Mucosa of gallbladder (tissue), 1 donor: ENCODE measurements around the gene FAM171A2. TPM values are rescaled to one million over a fixed set of nuclear protein-coding genes. Genes with fewer than 3 reads are reported as not detected.

Experiments used
- DNase-seq: peaks from one replicate; pipeline ENCODE4 v3.0.0-alpha.2; 2020; ENCODE audit warnings: low spot score
- total RNA-seq: library from RNA; stranded (reverse); gene quantifications from one replicate; pipeline ENCODE4 v1.2.1, GENCODE V29; 2021
- donor health status: DM: no; HTN: no; CAD: no.

Gene FAM171A2
- total RNA-seq, 1 donor from 2014 or later: 4.0 TPM

DNA sequence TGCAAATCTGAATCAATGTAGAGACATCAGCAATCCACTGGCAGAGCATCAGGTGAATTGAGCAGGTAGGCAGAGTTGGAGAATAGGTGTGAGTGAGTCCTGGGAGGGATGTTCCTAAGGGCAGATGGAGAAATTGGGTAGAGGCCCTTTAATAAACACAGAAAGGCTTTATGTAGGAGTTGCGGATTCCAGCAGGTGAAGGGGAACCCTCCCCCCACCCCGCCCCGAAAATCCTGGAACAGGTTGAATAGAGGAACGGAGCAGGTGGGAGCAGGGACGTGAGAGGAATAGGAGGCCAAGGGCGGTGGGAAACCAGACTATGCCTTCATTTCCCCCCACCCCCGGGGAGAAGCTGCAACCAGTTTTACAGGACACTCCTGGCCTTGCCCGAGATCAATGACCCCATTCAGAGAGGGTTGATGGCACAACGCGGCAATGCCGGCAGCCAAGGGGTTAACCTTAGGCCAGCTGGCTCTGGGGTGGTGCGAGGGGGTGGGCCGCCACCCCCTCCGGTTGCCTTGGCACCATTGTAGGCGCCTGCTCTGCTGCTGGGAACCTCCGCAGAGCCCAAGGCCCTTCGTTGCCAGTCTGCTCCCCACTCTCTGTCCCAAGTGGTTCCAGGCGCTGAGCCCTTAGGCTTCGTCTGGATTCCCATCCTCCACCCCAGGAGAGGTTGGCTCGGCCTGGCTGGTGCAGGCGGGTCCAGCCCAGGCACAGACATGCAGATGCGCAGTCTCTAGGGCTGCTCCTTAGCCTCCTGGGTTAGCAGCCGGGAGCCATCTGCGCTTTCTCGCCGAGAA is 56.1 kb downstream of the FAM171A2 start:
- no peak for DNase-seq

DNA sequence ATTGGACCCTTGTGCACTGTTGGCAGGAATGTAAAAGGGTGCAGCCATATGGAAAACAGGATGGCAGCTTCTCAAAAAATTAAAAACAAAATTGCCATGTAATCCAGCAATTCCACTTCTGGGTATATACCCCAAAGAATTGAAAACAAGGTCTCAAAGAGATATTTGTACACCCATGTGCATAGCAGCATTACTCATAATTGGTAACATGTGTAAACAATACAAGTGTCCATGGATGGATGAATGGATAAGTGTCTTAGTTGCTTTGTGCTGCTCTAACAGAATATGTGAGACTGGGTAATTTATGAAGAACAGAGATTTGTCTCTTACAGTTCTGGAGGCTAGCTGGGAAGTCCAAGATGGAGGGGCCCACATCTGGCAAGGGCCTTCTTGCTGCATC is 59.0 kb downstream of the FAM171A2 start:
- no peak for DNase-seq

Other genes starting within 250 kb of the FAM171A2 start
- gene HDAC5, start 240.2 kb downstream of the FAM171A2 start, total RNA-seq: 87.4 TPM
- 1.0 TPM for gene HROB, start 221.9 kb downstream of the FAM171A2 start, total RNA-seq
- 0.58 TPM for gene ASB16, start 193.1 kb downstream of the FAM171A2 start, total RNA-seq
- 49.4 TPM for gene TMUB2, start 176.9 kb downstream of the FAM171A2 start, total RNA-seq
- gene ATXN7L3, start 164.0 kb downstream of the FAM171A2 start, total RNA-seq: 77.0 TPM
- 95.6 TPM for gene UBTF, start 144.2 kb downstream of the FAM171A2 start, total RNA-seq
- 0.37 TPM for gene SLC4A1, start 95.7 kb downstream of the FAM171A2 start, total RNA-seq
- 1.4 TPM for gene RUNDC3A, start 55.3 kb downstream of the FAM171A2 start, total RNA-seq
- gene SLC25A39, start 39.0 kb downstream of the FAM171A2 start, total RNA-seq: 140 TPM
- 385 TPM for gene GRN, start 18.6 kb downstream of the FAM171A2 start, total RNA-seq
- gene ITGA2B, start 25.8 kb upstream of the FAM171A2 start, total RNA-seq: 2.9 TPM
- gene GPATCH8, start 139.6 kb upstream of the FAM171A2 start, total RNA-seq: 33.3 TPM
- 7.7 TPM for gene FZD2, start 193.6 kb upstream of the FAM171A2 start, total RNA-seq